ENCODE data around the gene APOL4.

Gene APOL4

DNA sequence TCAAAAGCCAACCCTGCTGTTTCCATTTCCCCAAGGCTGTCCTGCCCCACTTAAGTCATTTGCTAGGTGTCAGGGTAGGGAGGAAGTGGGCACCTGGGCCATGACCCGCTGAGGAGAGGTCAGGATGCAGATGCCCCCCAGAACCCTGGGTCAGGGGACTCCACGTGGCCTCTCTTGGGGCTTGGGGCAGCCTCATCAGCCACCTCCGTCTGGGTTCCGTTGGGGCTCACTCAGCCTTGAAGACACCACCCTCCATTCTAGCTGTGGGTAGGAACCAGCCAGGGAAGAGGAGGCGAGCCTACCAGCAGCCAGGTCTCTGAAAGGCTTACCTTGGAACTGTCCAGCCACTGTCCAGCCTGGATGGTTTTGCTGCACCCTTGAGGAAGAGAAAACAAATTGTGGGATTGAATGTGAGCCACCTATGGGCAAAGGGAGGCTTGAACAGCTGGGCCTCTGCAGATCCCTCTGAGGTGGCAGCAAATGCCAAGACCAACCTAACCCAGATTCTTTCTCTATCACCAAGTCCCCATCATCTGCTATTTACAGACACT is 2.5 kb downstream of the APOL4 start:
- H3K27ac ChIP-seq: no peak overlapping the region
- H3K27me3 ChIP-seq: peaks cover 45% of the 10 kb centered on the region
- TF ChIP-seq, protein P1, sequence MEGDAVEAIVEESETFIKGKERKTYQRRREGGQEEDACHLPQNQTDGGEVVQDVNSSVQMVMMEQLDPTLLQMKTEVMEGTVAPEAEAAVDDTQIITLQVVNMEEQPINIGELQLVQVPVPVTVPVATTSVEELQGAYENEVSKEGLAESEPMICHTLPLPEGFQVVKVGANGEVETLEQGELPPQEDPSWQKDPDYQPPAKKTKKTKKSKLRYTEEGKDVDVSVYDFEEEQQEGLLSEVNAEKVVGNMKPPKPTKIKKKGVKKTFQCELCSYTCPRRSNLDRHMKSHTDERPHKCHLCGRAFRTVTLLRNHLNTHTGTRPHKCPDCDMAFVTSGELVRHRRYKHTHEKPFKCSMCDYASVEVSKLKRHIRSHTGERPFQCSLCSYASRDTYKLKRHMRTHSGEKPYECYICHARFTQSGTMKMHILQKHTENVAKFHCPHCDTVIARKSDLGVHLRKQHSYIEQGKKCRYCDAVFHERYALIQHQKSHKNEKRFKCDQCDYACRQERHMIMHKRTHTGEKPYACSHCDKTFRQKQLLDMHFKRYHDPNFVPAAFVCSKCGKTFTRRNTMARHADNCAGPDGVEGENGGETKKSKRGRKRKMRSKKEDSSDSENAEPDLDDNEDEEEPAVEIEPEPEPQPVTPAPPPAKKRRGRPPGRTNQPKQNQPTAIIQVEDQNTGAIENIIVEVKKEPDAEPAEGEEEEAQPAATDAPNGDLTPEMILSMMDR (IDR thresholded peaks at IDR 0.05): no peak
- H3K36me3 ChIP-seq: no peaks in the 10 kb centered on the region
- H3K4me1 ChIP-seq (ENCODE audit: control insufficient read depth in 1 of 2, insufficient read depth in 1 of 2, low read depth in 1 of 2, low read length in 1 of 2): no peaks in the 10 kb centered on the region
- H3K4me3 ChIP-seq (ENCODE audit: low read depth in 1 of 2, low read length in 1 of 2): no peak overlapping the region
- H3K9me3 ChIP-seq: no peaks in the 10 kb centered on the region

DNA sequence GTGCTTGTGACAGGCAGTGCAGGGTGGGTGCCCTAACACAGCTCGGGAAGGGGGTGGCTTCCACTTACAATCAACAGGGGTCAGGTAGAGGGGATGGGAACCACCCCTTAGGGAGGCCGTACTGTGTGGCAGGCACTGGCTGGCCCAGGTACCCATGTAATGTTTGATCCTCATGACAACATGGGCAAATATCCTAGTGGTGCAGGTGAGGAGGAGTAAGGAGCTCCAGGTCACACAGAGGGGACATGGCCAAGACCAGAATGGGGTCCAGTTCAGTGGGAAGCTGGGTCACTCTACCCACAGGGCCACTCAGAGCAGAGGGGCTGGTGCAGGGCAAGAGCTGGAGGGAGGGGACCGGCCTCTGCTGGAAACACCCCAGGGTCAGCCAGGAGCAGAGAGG is 3.1 kb downstream of the APOL4 start:
- TF ChIP-seq, protein P1 (IDR thresholded peaks at IDR 0.05): no peak
- H3K4me3 ChIP-seq (ENCODE audit: low read depth in 1 of 2, low read length in 1 of 2): no peak overlapping the region
- peaks cover 43% of the 10 kb centered on the region for H3K27me3 ChIP-seq
- no peaks in the 10 kb centered on the region for H3K36me3 ChIP-seq
- no peak overlapping the region for H3K27ac ChIP-seq
- H3K4me1 ChIP-seq (ENCODE audit: control insufficient read depth in 1 of 2, insufficient read depth in 1 of 2, low read depth in 1 of 2, low read length in 1 of 2): no peaks in the 10 kb centered on the region
- no peaks in the 10 kb centered on the region for H3K9me3 ChIP-seq

DNA sequence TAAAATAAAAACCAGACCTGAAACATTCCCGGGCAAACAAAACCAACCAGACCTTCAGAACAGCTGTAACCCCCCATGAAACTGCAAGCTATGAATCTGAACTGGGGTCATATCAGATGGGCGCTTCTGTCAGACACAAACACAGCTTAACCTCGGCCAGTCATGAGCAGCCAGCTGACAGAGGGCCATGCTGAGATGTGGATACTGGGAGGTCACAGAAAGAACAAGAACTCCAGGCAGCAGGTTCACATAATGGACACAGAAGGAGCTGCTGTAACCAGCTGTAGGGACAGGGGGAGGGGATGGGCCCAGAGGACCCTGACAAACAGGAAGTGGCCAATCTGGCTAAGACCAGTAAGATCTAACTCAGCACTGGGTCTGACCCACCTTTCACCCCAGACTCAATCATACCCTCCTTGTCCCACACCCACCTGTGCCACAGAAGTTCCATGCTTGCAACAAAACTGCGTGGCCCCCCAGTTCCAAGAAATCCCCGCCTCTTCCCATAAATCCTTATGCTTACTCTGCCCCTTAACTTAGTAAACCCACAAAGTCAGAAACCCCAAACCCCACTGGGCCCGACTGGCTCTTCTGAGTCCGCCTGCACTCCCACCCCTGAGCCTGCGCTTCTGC is 4.0 kb downstream of the APOL4 start:
- H3K36me3 ChIP-seq: no peaks in the 10 kb centered on the region
- peaks cover 37% of the 10 kb centered on the region for H3K27me3 ChIP-seq
- H3K9me3 ChIP-seq: no peaks in the 10 kb centered on the region
- no peak overlapping the region for H3K27ac ChIP-seq
- no peaks in the 10 kb centered on the region for H3K4me1 ChIP-seq (ENCODE audit: control insufficient read depth in 1 of 2, insufficient read depth in 1 of 2, low read depth in 1 of 2, low read length in 1 of 2)
- no peak overlapping the region for H3K4me3 ChIP-seq (ENCODE audit: low read depth in 1 of 2, low read length in 1 of 2)
- TF ChIP-seq, protein P1 (IDR thresholded peaks at IDR 0.05): no peak

DNA sequence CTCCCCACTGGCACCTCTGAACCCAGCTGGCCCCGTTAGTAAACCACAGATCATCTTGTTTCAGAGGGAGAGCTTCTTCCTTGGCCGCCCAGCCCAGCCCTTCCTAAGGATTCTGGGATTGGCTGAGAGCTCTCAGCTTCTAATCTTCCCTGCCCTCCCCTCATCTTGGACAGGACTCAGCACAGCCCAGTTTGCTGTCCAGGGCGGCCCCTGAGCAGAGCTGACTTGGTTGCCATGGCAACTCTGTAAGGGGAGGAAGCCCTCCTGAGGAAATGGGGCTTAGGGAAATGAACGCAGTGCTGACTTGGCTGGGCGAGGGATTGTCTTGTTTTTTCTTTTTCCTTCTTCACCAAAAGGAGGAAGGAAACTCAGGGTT is 4.6 kb downstream of the APOL4 start:
- H3K36me3 ChIP-seq: no peaks in the 10 kb centered on the region
- H3K27ac ChIP-seq: no peak overlapping the region
- TF ChIP-seq, protein P1 (IDR thresholded peaks at IDR 0.05): no peak
- H3K4me3 ChIP-seq (ENCODE audit: low read depth in 1 of 2, low read length in 1 of 2): no peak overlapping the region
- H3K9me3 ChIP-seq: no peaks in the 10 kb centered on the region
- no peaks in the 10 kb centered on the region for H3K4me1 ChIP-seq (ENCODE audit: control insufficient read depth in 1 of 2, insufficient read depth in 1 of 2, low read depth in 1 of 2, low read length in 1 of 2)
- H3K27me3 ChIP-seq: peaks cover 34% of the 10 kb centered on the region

DNA sequence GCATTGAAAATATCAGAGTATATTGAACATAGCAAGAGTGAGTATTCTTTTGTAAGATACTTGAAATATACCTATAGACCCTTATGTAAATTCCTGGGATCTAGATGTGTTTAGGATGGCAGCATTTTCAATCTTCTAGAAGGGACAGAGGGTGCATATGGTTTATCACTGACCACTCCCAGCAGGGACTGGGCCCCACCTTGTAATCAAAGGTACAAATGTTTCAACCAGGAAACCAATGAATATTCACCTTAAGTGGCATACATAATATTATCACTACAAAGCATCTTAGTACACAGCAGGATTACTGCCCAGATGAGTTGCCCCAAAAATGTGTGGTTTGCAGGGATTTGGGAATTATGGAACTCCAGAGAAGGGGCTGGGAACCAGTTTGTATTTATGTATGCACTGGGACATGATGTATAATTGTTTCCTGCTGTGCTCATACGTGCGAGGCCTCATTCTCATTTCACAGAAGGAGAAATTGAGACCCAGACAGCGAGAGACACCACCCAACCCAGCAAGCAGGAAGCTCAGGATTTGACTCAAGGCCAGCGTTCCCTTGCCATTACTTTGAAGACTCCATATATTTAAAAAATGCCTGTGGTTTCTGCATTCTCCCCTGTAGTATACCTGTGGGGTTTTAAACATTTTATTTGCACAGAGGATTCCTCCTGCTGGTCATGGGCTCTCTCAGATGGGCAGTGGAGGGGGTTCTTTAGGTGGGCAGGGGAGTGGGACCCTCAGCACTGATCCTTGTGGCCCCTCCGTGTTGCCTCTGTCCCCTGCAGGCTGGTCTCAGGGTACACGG is 5.2 kb downstream of the APOL4 start:
- H3K27me3 ChIP-seq: peaks cover 30% of the 10 kb centered on the region
- TF ChIP-seq, protein P1 (IDR thresholded peaks at IDR 0.05): no peak
- no peak overlapping the region for H3K4me3 ChIP-seq (ENCODE audit: low read depth in 1 of 2, low read length in 1 of 2)

More for the DNA sequence above, 5.2 kb downstream of the APOL4 start:
- Histone ChIP-seq H3K9me3 (no peaks in the 10 kb centered on the region), H3K27ac (no peak overlapping the region), H3K4me1 (ENCODE audit: control insufficient read depth in 1 of 2, insufficient read depth in 1 of 2, low read depth in 1 of 2, low read length in 1 of 2) (no peaks in the 10 kb centered on the region), H3K36me3 (no peaks in the 10 kb centered on the region)
